HEK293 (cell line): ENCODE results near the gene UQCC2.

ENCODE experiments used
- GLI4 ChIP-seq: fragments of 450-650 bp; formaldehyde crosslinking; IDR thresholded peaks from 2 replicates; pipeline ENCODE4 v1.5.1; 2016; ENCODE audit warnings: missing biosample characterization, missing genetic modification characterization
- KLF9 ChIP-seq: fragments of 450-650 bp; formaldehyde crosslinking; IDR thresholded peaks from 2 replicates; pipeline ENCODE4 v1.5.1; 2016; ENCODE audit warnings: missing biosample characterization, missing genetic modification characterization, low read depth
- PRDM10 ChIP-seq: fragments of 450-650 bp; formaldehyde crosslinking; IDR thresholded peaks from 2 replicates; pipeline ENCODE4 v1.5.1; 2016; ENCODE audit warnings: missing biosample characterization, missing genetic modification characterization
- YY2 ChIP-seq: fragments of 450-650 bp; formaldehyde crosslinking; IDR thresholded peaks from 2 replicates; pipeline ENCODE4 v1.5.1; 2016; ENCODE audit warnings: missing biosample characterization, missing genetic modification characterization
- ZBTB26 ChIP-seq: fragments of 450-650 bp; formaldehyde crosslinking; optimal IDR thresholded peaks from 2 replicates; pipeline ENCODE3; 2016; ENCODE audit warnings: missing biosample characterization, mild to moderate bottlenecking, missing genetic modification characterization
- ZBTB48 ChIP-seq: fragments of 450-650 bp; formaldehyde crosslinking; IDR thresholded peaks from 2 replicates; pipeline ENCODE4 v1.5.1; 2016; ENCODE audit warnings: missing biosample characterization, missing genetic modification characterization
- ZFP69B ChIP-seq: fragments of 450-650 bp; formaldehyde crosslinking; IDR thresholded peaks from 2 replicates; pipeline ENCODE4 v1.5.1; 2016; ENCODE audit warnings: missing biosample characterization, missing genetic modification characterization
- ZNF155 ChIP-seq: fragments of 450-650 bp; formaldehyde crosslinking; IDR thresholded peaks from 2 replicates; pipeline ENCODE4 v1.5.1; 2016; ENCODE audit warnings: missing biosample characterization, missing genetic modification characterization
- ZNF18 ChIP-seq: fragments of 450-650 bp; formaldehyde crosslinking; IDR thresholded peaks from 2 replicates; pipeline ENCODE4 v1.5.1; 2016; ENCODE audit warnings: missing biosample characterization, missing genetic modification characterization
- ZNF280C ChIP-seq: fragments of 450-650 bp; formaldehyde crosslinking; IDR thresholded peaks from 2 replicates; pipeline ENCODE4 v1.5.1; 2016; ENCODE audit warnings: missing biosample characterization, missing genetic modification characterization
- ZNF362 ChIP-seq: fragments of 450-650 bp; formaldehyde crosslinking; IDR thresholded peaks from 2 replicates; pipeline ENCODE4 v1.5.1; 2016; ENCODE audit warnings: missing biosample characterization, missing genetic modification characterization
- ZNF391 ChIP-seq: fragments of 450-650 bp; formaldehyde crosslinking; IDR thresholded peaks from 2 replicates; pipeline ENCODE4 v1.5.1; 2016; ENCODE audit warnings: low read depth, missing biosample characterization, missing genetic modification characterization, borderline replicate concordance
- ZNF473 ChIP-seq: fragments of 450-650 bp; formaldehyde crosslinking; IDR thresholded peaks from 2 replicates; pipeline ENCODE4 v1.5.1; 2017; ENCODE audit warnings: missing biosample characterization, missing genetic modification characterization
- ZNF561 ChIP-seq: fragments of 450-650 bp; IDR thresholded peaks from 2 replicates; pipeline ENCODE4 v1.5.1; 2018; ENCODE audit warnings: missing biosample characterization, missing genetic modification characterization, borderline replicate concordance
- ZNF639 ChIP-seq: fragments of 450-650 bp; formaldehyde crosslinking; IDR thresholded peaks from 2 replicates; pipeline ENCODE4 v1.5.1; 2016; ENCODE audit warnings: missing biosample characterization, missing genetic modification characterization
- ZNF704 ChIP-seq: fragments of 450-650 bp; formaldehyde crosslinking; IDR thresholded peaks from 2 replicates; pipeline ENCODE4 v1.5.1; 2016; ENCODE audit warnings: missing biosample characterization, missing genetic modification characterization
- ZNF76 ChIP-seq: fragments of 450-650 bp; formaldehyde crosslinking; IDR thresholded peaks from 2 replicates; pipeline ENCODE4; 2016; ENCODE audit warnings: low read depth, missing biosample characterization, missing genetic modification characterization, borderline replicate concordance
- ZNF837 ChIP-seq: fragments of 450-650 bp; formaldehyde crosslinking; IDR thresholded peaks from 2 replicates; pipeline ENCODE4 v1.5.1; 2016; ENCODE audit warnings: missing biosample characterization, missing genetic modification characterization
- ZSCAN30 ChIP-seq: fragments of 450-650 bp; IDR thresholded peaks from 2 replicates; pipeline ENCODE4 v1.5.1; 2018; ENCODE audit warnings: missing biosample characterization, mild to moderate bottlenecking, missing genetic modification characterization, moderate library complexity
- ZXDB ChIP-seq: fragments of 450-650 bp; formaldehyde crosslinking; IDR thresholded peaks from 2 replicates; pipeline ENCODE4 v1.5.1; 2016; ENCODE audit warnings: missing biosample characterization, missing genetic modification characterization

UQCC2 gene

GRCh38 chr6:33711140-33712129 lies at the start of gene UQCC2 (continued):
- no peak for TF ChIP-seq ZNF362 (tag by site-specific recombination)
- 0 out of 2 replicates have a peak, but pooled peaks have one; percentile 28 for TF ChIP-seq ZNF561
- no peak for TF ChIP-seq GLI4 (tag by site-specific recombination)
- peak; percentile 69; the same call in 1 of the 2 replicates for TF ChIP-seq ZNF639 (tag by site-specific recombination)
- no peak for TF ChIP-seq ZNF280C (tag by site-specific recombination)
- peak; percentile 73 for TF ChIP-seq ZNF76 (tag by site-specific recombination)
- TF ChIP-seq ZBTB48 (tag by site-specific recombination) = peak; percentile 29; the same call in 1 of the 2 replicates
- peak; percentile 91 for TF ChIP-seq YY2 (tag by site-specific recombination)
- no peak for TF ChIP-seq ZNF837 (tag by site-specific recombination)
- no peak for TF ChIP-seq ZNF155 (tag by site-specific recombination)
- peak; percentile 91; the same call in 1 of the 2 replicates for TF ChIP-seq ZXDB (tag by site-specific recombination)
- peak; percentile 90 for TF ChIP-seq ZBTB26 (tag by site-specific recombination)
- peak; percentile 91 for TF ChIP-seq PRDM10 (tag by site-specific recombination)
- no peak; the same call in 1 of the 2 replicates for TF ChIP-seq ZSCAN30 (tag by site-specific recombination)
- peak; percentile 73; the same call in 1 of the 2 replicates for TF ChIP-seq ZNF704 (tag by site-specific recombination)
- TF ChIP-seq ZFP69B (tag by site-specific recombination) = peak; percentile 72
- TF ChIP-seq KLF9 (tag by site-specific recombination) = peak; percentile 63
- TF ChIP-seq ZNF473 (tag by site-specific recombination) = no peak
- TF ChIP-seq ZNF18 (tag by site-specific recombination) = peak; percentile 95
- TF ChIP-seq ZNF391 = no peak
